HG02973 (cell line): ENCODE results near the gene OR4B1.

Source experiments
- ATAC-seq: cut with Tn5 transposase; IDR thresholded peaks from one replicate; pipeline ENCODE4 v1.9.1; 2021; ENCODE audit warnings: moderate library complexity; ENCODE audit not compliant: unreplicated experiment

OR4B1 gene

GRCh38 chr11:48248902-48249301 is 32.3 kb downstream of the OR4B1 start:
- ATAC-seq: no peak

DNA sequence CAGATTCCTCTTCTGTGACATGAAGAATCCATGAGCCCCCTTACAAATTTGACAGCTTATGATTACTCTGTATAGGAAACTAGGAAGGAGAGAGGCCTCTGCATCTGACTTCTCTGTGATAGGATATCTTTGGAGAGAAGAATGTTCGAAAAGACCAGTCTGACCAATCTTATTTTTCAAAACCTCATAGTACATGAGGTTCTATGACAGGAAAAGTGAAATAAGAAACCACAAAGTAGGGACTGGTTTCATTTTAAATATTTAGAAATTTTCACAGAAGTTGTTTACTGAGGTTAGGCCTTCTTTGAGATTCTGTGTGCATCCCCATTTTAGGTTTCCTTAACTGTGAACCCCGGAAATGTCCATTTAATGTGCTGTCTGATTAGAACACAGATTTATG is 45.0 kb downstream of the OR4B1 start:
- no peak for ATAC-seq

- ATAC-seq: no peak
Observed at GRCh38 chr11:48263423-48263911, 46.9 kb downstream of the OR4B1 start, which contains the start of gene OR4X1. TSS of gene OR4X1 (plus strand) at chr11:48263861. CDS start at chr11:48263861, 0 bp downstream.
